Hepatocyte (in vitro differentiated cells): ENCODE results near the gene MED13L.

Experiments
- CTCF ChIP-seq: fragments of 200-600 bp; sonication (generic); IDR thresholded peaks from 2 replicates; pipeline ENCODE4 v1.5.1; 2016; ENCODE audit warnings: antibody characterized with exemption, mild to moderate bottlenecking; ENCODE audit not compliant: poor library complexity
- EZH2 ChIP-seq: fragments of 200-600 bp; sonication (generic); IDR thresholded peaks from 2 replicates; pipeline ENCODE4 v1.6.1; 2016; ENCODE audit warnings: antibody characterized with exemption, mild to moderate bottlenecking, borderline replicate concordance

GRCh38 chr12:116183741-116184141, 93.8 kb downstream of the MED13L start:
- TF ChIP-seq CTCF (no peak), EZH2 (no peak)
